GM12891 (cell line): ENCODE data around the gene DNAH8.

Experiments
- PAX5 ChIP-seq: IDR thresholded peaks from 2 replicates; pipeline ENCODE4 v1.6.1; 2011; ENCODE audit warnings: low read length, moderate library complexity, mild to moderate bottlenecking; ENCODE audit not compliant: insufficient read depth, severe bottlenecking
- POLR2A ChIP-seq: IDR thresholded peaks from 2 replicates; pipeline ENCODE4 v1.6.1; 2011; ENCODE audit warnings: low read depth, low read length, control low read depth
- POLR2AphosphoS5 ChIP-seq: IDR thresholded peaks from 2 replicates; pipeline ENCODE4 v1.6.1; 2011; ENCODE audit warnings: low read depth, low read length, control low read depth
- POU2F2 ChIP-seq: IDR thresholded peaks from 2 replicates; pipeline ENCODE4 v1.6.1; 2011; ENCODE audit warnings: low read depth, mild to moderate bottlenecking, control low read depth, low read length, moderate library complexity
- SPI1 ChIP-seq: IDR thresholded peaks from 2 replicates; pipeline ENCODE4 v1.6.1; 2011; ENCODE audit warnings: low read depth, low read length, control low read depth
- TAF1 ChIP-seq: IDR thresholded peaks from 2 replicates; pipeline ENCODE4 v1.6.1; 2011; ENCODE audit warnings: low read depth, low read length, control low read depth

DNA sequence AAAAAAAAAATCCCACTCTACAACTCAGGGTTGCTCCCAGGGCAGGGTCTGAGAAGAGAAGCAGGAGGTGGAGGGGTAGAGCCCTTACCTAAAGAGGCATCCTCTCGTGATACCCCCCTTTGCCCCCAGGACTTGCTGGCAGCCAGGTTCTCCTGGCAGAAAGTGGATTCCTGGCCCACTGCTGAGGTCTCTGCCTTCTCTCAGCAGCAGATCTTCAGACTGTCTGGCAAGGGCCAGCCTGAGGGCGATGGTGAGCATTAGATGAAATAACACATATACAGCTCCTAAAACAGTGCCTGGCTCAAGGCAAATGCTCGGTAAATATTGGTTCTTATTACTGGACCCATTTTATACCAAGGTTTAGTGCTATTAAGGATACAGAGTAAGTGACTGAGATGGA, 328.7 kb downstream of the DNAH8 start:
- TF ChIP-seq SPI1 (no peak), POLR2AphosphoS5 (no peak), POLR2A (no peak), TAF1 (no peak), PAX5 (no peak), POU2F2 (no peak)
